Astrocyte (in vitro differentiated cells and primary cell): ENCODE results near the gene SCNN1B. TPM values are rescaled to one million over a fixed set of nuclear protein-coding genes. Genes with fewer than 3 reads are reported as not detected.

Experiments
- DNase-seq: peaks from one replicate; pipeline ENCODE4 v3.0.0-alpha.2; 2010; ENCODE audit warnings: low read depth
- FAIRE-seq: peaks from 2 replicates; lab custom pipeline; 2011; peaks lifted over from hg19 to GRCh38; lab: Jason Lieb, UNC
- H2AFZ ChIP-seq: 2 replicates; pipeline ENCODE4 v1.6.0; 2012; ENCODE audit warnings: low read depth, low read length, inconsistent platforms
- H3K27ac ChIP-seq: 2 replicates; pipeline ENCODE4 v1.5.1; 2011; ENCODE audit warnings: low read depth, low read length, inconsistent platforms
- H3K27me3 ChIP-seq: 2 replicates; pipeline ENCODE4 v1.6.0; 2011; ENCODE audit warnings: low read length, inconsistent platforms; ENCODE audit not compliant: insufficient read depth
- H3K36me3 ChIP-seq: 2 replicates; pipeline ENCODE4 v1.5.1; 2011; ENCODE audit warnings: low read length, inconsistent platforms; ENCODE audit not compliant: insufficient read depth
- H3K4me1 ChIP-seq: 2 replicates; pipeline ENCODE4 v1.5.1; 2011; ENCODE audit warnings: low read length, inconsistent platforms; ENCODE audit not compliant: insufficient read depth
- H3K4me2 ChIP-seq: 2 replicates; pipeline ENCODE4 v1.6.0; 2012; ENCODE audit warnings: low read length, inconsistent platforms
- H3K4me3 ChIP-seq: 2 replicates; pipeline ENCODE4 v1.5.1; 2011; ENCODE audit warnings: low read depth, mild to moderate bottlenecking, low read length, inconsistent platforms; ENCODE audit not compliant: insufficient read depth
- H3K79me2 ChIP-seq: 2 replicates; pipeline ENCODE4 v1.6.0; 2012; ENCODE audit warnings: mild to moderate bottlenecking, low read length, inconsistent platforms; ENCODE audit not compliant: insufficient read depth
- H3K9ac ChIP-seq: 2 replicates; pipeline ENCODE4 v1.6.0; 2012; ENCODE audit warnings: mild to moderate bottlenecking, low read length, inconsistent platforms
- H3K9me3 ChIP-seq: 2 replicates; pipeline ENCODE4 v1.5.1; 2012; ENCODE audit warnings: low read depth, mild to moderate bottlenecking, low read length, inconsistent platforms; ENCODE audit not compliant: insufficient read depth
- H4K20me1 ChIP-seq: 2 replicates; pipeline ENCODE4 v1.6.0; 2012; ENCODE audit warnings: low read length, inconsistent platforms; ENCODE audit not compliant: insufficient read depth
- H3K27ac Mint-ChIP-seq: one replicate; pipeline ENCODE4 v1.8.0; 2021; ENCODE audit warnings: mild to moderate bottlenecking, mixed read lengths; ENCODE audit not compliant: unreplicated experiment
- H3K27me3 Mint-ChIP-seq: one replicate; pipeline ENCODE4 v1.8.0; 2021; ENCODE audit warnings: low read depth, mixed read lengths; ENCODE audit not compliant: unreplicated experiment
- H3K36me3 Mint-ChIP-seq: one replicate; pipeline ENCODE4 v1.8.0; 2021; ENCODE audit warnings: low read depth, mixed read lengths; ENCODE audit not compliant: unreplicated experiment
- H3K4me1 Mint-ChIP-seq: one replicate; pipeline ENCODE4 v1.8.0; 2021; ENCODE audit warnings: low read depth, mixed read lengths; ENCODE audit not compliant: unreplicated experiment
- H3K4me3 Mint-ChIP-seq: one replicate; pipeline ENCODE4 v1.8.0; 2021; ENCODE audit warnings: mild to moderate bottlenecking, moderate library complexity, mixed read lengths; ENCODE audit not compliant: unreplicated experiment
- H3K9me3 Mint-ChIP-seq: one replicate; pipeline ENCODE4 v1.8.0; 2021; ENCODE audit warnings: mild to moderate bottlenecking, mixed read lengths; ENCODE audit not compliant: unreplicated experiment
- EZH2 ChIP-seq: IDR thresholded peaks from 2 replicates; pipeline ENCODE4 v1.6.1; 2012; ENCODE audit warnings: mild to moderate bottlenecking, low read length, inconsistent platforms; ENCODE audit not compliant: insufficient read depth
- total RNA-seq: library from RNA; stranded (reverse); gene quantifications from 2 replicates; pipeline ENCODE4 v1.2.1, GENCODE V29; 2021
- TF ChIP-seq, protein P1 (sequence below): IDR thresholded peaks from 2 replicates; pipeline ENCODE4 v1.5.1; 2011; ENCODE audit warnings: low read depth, mild to moderate bottlenecking, inconsistent platforms, low read length, moderate library complexity; ENCODE audit not compliant: insufficient read depth

SCNN1B gene
- total RNA-seq, 1 donor from 2014 or later: not detected

GRCh38 chr16:23306199-23307100 lies 4.3 kb downstream of the SCNN1B start:
- no peaks in the 10 kb centered on the region for H3K79me2 ChIP-seq
- H3K9me3 ChIP-seq: no peaks in the 10 kb centered on the region
- H3K4me1 ChIP-seq: no peaks in the 10 kb centered on the region
- no peak overlapping the region for H3K4me3 ChIP-seq
- no peak overlapping the region for H3K9ac ChIP-seq
- DNase-seq (no peak), FAIRE-seq (no peak)
- no peaks in the 10 kb centered on the region for H3K36me3 Mint-ChIP-seq
- no peaks in the 10 kb centered on the region for H3K36me3 ChIP-seq
- H3K27ac Mint-ChIP-seq: no peak overlapping the region
- peaks cover 22% of the 10 kb centered on the region for H3K27me3 ChIP-seq
- no peak overlapping the region for H3K4me3 Mint-ChIP-seq
- H3K27me3 Mint-ChIP-seq: peaks cover 60% of the 10 kb centered on the region
- TF ChIP-seq, protein P1, sequence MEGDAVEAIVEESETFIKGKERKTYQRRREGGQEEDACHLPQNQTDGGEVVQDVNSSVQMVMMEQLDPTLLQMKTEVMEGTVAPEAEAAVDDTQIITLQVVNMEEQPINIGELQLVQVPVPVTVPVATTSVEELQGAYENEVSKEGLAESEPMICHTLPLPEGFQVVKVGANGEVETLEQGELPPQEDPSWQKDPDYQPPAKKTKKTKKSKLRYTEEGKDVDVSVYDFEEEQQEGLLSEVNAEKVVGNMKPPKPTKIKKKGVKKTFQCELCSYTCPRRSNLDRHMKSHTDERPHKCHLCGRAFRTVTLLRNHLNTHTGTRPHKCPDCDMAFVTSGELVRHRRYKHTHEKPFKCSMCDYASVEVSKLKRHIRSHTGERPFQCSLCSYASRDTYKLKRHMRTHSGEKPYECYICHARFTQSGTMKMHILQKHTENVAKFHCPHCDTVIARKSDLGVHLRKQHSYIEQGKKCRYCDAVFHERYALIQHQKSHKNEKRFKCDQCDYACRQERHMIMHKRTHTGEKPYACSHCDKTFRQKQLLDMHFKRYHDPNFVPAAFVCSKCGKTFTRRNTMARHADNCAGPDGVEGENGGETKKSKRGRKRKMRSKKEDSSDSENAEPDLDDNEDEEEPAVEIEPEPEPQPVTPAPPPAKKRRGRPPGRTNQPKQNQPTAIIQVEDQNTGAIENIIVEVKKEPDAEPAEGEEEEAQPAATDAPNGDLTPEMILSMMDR: no peak
- TF ChIP-seq EZH2: no peak
- H3K27ac ChIP-seq: no peak overlapping the region
- no peak overlapping the region for H3K4me2 ChIP-seq
- H3K4me1 Mint-ChIP-seq: no peaks in the 10 kb centered on the region
- no peaks in the 10 kb centered on the region for H4K20me1 ChIP-seq
- no peak overlapping the region for H2AFZ ChIP-seq
- H3K9me3 Mint-ChIP-seq: peaks cover 7% of the 10 kb centered on the region

GRCh38 chr16:23310217-23310616 lies 8.1 kb downstream of the SCNN1B start:
- H3K27ac Mint-ChIP-seq: no peak overlapping the region
- Histone ChIP-seq H3K4me2 (no peak overlapping the region), H3K27ac (no peak overlapping the region), H2AFZ (no peak overlapping the region), H3K36me3 (no peaks in the 10 kb centered on the region), H3K4me1 (no peaks in the 10 kb centered on the region), H3K9me3 (no peaks in the 10 kb centered on the region), H3K79me2 (no peaks in the 10 kb centered on the region), H3K27me3 (no peaks in the 10 kb centered on the region), H3K4me3 (no peak overlapping the region), H3K9ac (no peak overlapping the region), H4K20me1 (no peaks in the 10 kb centered on the region)
- H3K9me3 Mint-ChIP-seq: peaks cover 7% of the 10 kb centered on the region
- no peak overlapping the region for H3K4me3 Mint-ChIP-seq
- no peaks in the 10 kb centered on the region for H3K4me1 Mint-ChIP-seq
- no peak for TF ChIP-seq EZH2
- TF ChIP-seq, protein P1: no peak
- H3K36me3 Mint-ChIP-seq: no peaks in the 10 kb centered on the region
- H3K27me3 Mint-ChIP-seq: peaks cover 41% of the 10 kb centered on the region
- FAIRE-seq (no peak), DNase-seq (no peak)

DNA sequence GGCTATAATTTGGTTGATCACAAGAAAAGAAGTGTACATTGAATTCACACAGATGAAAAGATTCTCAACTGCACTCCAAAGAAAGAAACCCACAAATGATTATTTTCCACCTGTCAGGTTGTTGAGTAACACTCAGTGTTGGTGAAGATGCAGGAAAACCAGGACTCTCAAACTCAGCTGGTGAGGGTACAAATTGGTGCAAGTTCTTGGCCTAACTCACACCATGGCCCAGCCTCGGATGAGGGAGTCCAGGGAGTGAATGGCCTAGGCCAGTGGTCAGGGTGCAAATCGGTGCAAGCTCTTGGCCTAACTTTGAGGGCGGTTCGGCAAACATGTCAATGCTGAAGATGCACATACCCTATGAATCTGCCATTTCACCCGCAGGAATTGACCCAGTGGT lies 8.6 kb downstream of the SCNN1B start:
- Histone ChIP-seq H3K4me1 (no peaks in the 10 kb centered on the region), H3K9ac (no peak overlapping the region), H3K79me2 (no peaks in the 10 kb centered on the region), H3K4me2 (no peak overlapping the region), H3K9me3 (no peaks in the 10 kb centered on the region), H4K20me1 (no peaks in the 10 kb centered on the region), H3K4me3 (no peak overlapping the region), H3K27me3 (no peaks in the 10 kb centered on the region), H3K27ac (no peak overlapping the region), H3K36me3 (no peaks in the 10 kb centered on the region), H2AFZ (no peak overlapping the region)
- no peak overlapping the region for H3K27ac Mint-ChIP-seq
- FAIRE-seq (no peak), DNase-seq (no peak)
- H3K36me3 Mint-ChIP-seq: no peaks in the 10 kb centered on the region
- H3K9me3 Mint-ChIP-seq: peaks cover 7% of the 10 kb centered on the region
- H3K4me3 Mint-ChIP-seq: no peak overlapping the region
- peaks cover 37% of the 10 kb centered on the region for H3K27me3 Mint-ChIP-seq
- H3K4me1 Mint-ChIP-seq: no peaks in the 10 kb centered on the region
- TF ChIP-seq, protein P1: no peak
- no peak for TF ChIP-seq EZH2
